HEK293 (cell line): ENCODE results near the gene HMGN4.
"Not testable (repeated sequence)": the region's sequence is repeated elsewhere in the genome, so short reads cannot be mapped to it uniquely, and the experiment has no call there.

Experiments
- CTCF ChIA-PET: fragments of 350-600 bp; formaldehyde crosslinking; extraction: SDS; loops from one replicate; lab custom pipeline; 2021; ENCODE audit warnings: antibody characterized with exemption; lab: Yijun Ruan, JAX
- POLR2A ChIA-PET: fragments of 300-600 bp; formaldehyde crosslinking; extraction: SDS; loops from one replicate; lab custom pipeline; 2020; ENCODE audit warnings: antibody characterized with exemption, inconsistent platforms; lab: Yijun Ruan, JAX
- H3K27ac ChIP-seq: fragments of 200-500 bp; sonication (Bioruptor generic); 2 replicates; pipeline ENCODE4 v1.5.1; 2014; ENCODE audit warnings: low read depth, low read length, control low read depth, inconsistent platforms; ENCODE audit errors: extremely low read depth
- H3K36me3 ChIP-seq, 2 experiments: fragments of 200-500 bp in 1 of 2; sonication (Bioruptor generic) in 1 of 2; 1 replicate in 1 of 2; 2 replicates in 1 of 2; pipeline ENCODE4 v1.5.1; 2014 to 2017; ENCODE audit warnings: inconsistent platforms in 2 of 2, low read length in 2 of 2; ENCODE audit not compliant: control insufficient read depth in 2 of 2, insufficient read depth in 1 of 2
- H3K4me1 ChIP-seq: fragments of 200-500 bp; sonication (Bioruptor generic); 2 replicates; pipeline ENCODE4 v1.5.1; 2014; ENCODE audit warnings: mild to moderate bottlenecking, low read length, inconsistent platforms; ENCODE audit not compliant: control insufficient read depth, insufficient read depth
- H3K4me3 ChIP-seq: 2 replicates; pipeline ENCODE4 v1.5.1; 2011; ENCODE audit warnings: low read depth, mild to moderate bottlenecking, control low read depth, low read length, moderate library complexity
- H3K9me3 ChIP-seq: fragments of 200-500 bp; sonication (Bioruptor generic); 2 replicates; pipeline ENCODE4 v1.5.1; 2014; ENCODE audit warnings: low read depth, low read length, inconsistent platforms; ENCODE audit not compliant: control insufficient read depth, insufficient read depth
- EGR2 ChIP-seq: fragments of 450-650 bp; formaldehyde crosslinking; IDR thresholded peaks from 2 replicates; pipeline ENCODE4 v1.5.1; 2016; ENCODE audit warnings: low read depth, missing biosample characterization, missing genetic modification characterization
- HOXA7 ChIP-seq: sonication (generic); formaldehyde crosslinking; IDR thresholded peaks from 2 replicates; pipeline ENCODE4 v1.8.1; 2022; ENCODE audit warnings: missing genetic modification reagents, borderline replicate concordance
- PRDM6 ChIP-seq: fragments of 450-650 bp; formaldehyde crosslinking; IDR thresholded peaks from 2 replicates; pipeline ENCODE4 v1.5.1; 2017; ENCODE audit warnings: missing biosample characterization, missing genetic modification characterization
- ZBTB44 ChIP-seq: fragments of 450-650 bp; IDR thresholded peaks from 2 replicates; pipeline ENCODE4 v1.5.1; 2018; ENCODE audit warnings: missing biosample characterization, mild to moderate bottlenecking, missing genetic modification characterization
- ZFP69B ChIP-seq: fragments of 450-650 bp; formaldehyde crosslinking; IDR thresholded peaks from 2 replicates; pipeline ENCODE4 v1.5.1; 2016; ENCODE audit warnings: missing biosample characterization, missing genetic modification characterization
- ZNF10 ChIP-seq: fragments of 450-650 bp; formaldehyde crosslinking; IDR thresholded peaks from 2 replicates; pipeline ENCODE4 v1.5.1; 2017; ENCODE audit warnings: missing biosample characterization, missing genetic modification characterization
- ZNF114 ChIP-seq: fragments of 450-650 bp; formaldehyde crosslinking; IDR thresholded peaks from 2 replicates; pipeline ENCODE4 v1.5.0; 2017; ENCODE audit warnings: missing biosample characterization, missing genetic modification characterization
- ZNF138 ChIP-seq: fragments of 450-650 bp; formaldehyde crosslinking; IDR thresholded peaks from 2 replicates; pipeline ENCODE4 v1.5.1; 2016; ENCODE audit warnings: missing biosample characterization, missing genetic modification characterization, borderline replicate concordance
- ZNF140 ChIP-seq: fragments of 450-650 bp; formaldehyde crosslinking; IDR thresholded peaks from 2 replicates; pipeline ENCODE4 v1.5.1; 2016; ENCODE audit warnings: missing biosample characterization, missing genetic modification characterization
- ZNF146 ChIP-seq: fragments of 450-650 bp; formaldehyde crosslinking; IDR thresholded peaks from 2 replicates; pipeline ENCODE4 v1.5.1; 2016; ENCODE audit warnings: missing biosample characterization, missing genetic modification characterization
- ZNF157 ChIP-seq: fragments of 450-650 bp; formaldehyde crosslinking; IDR thresholded peaks from 2 replicates; pipeline ENCODE4 v1.5.1; 2016; ENCODE audit warnings: missing biosample characterization, missing genetic modification characterization
- ZNF16 ChIP-seq: fragments of 450-650 bp; formaldehyde crosslinking; IDR thresholded peaks from 2 replicates; pipeline ENCODE4 v1.5.1; 2016; ENCODE audit warnings: low read depth, missing biosample characterization, missing genetic modification characterization
- ZNF248 ChIP-seq: fragments of 450-650 bp; formaldehyde crosslinking; IDR thresholded peaks from 2 replicates; pipeline ENCODE4 v1.5.1; 2017; ENCODE audit warnings: missing biosample characterization, missing genetic modification characterization
- ZNF354C ChIP-seq: fragments of 450-650 bp; formaldehyde crosslinking; IDR thresholded peaks from 2 replicates; pipeline ENCODE4 v1.5.1; 2016; ENCODE audit warnings: missing biosample characterization, missing genetic modification characterization, low read depth, borderline replicate concordance
- ZNF391 ChIP-seq: fragments of 450-650 bp; formaldehyde crosslinking; IDR thresholded peaks from 2 replicates; pipeline ENCODE4 v1.5.1; 2016; ENCODE audit warnings: low read depth, missing biosample characterization, missing genetic modification characterization, borderline replicate concordance
- ZNF404 ChIP-seq: fragments of 450-650 bp; formaldehyde crosslinking; IDR thresholded peaks from 2 replicates; pipeline ENCODE4 v1.5.1; 2017; ENCODE audit warnings: missing biosample characterization, missing genetic modification characterization
- ZNF473 ChIP-seq: fragments of 450-650 bp; formaldehyde crosslinking; IDR thresholded peaks from 2 replicates; pipeline ENCODE4 v1.5.1; 2017; ENCODE audit warnings: missing biosample characterization, missing genetic modification characterization
- ZNF530 ChIP-seq: fragments of 450-650 bp; formaldehyde crosslinking; IDR thresholded peaks from 2 replicates; pipeline ENCODE4 v1.5.1; 2016; ENCODE audit warnings: low read depth, missing biosample characterization, missing genetic modification characterization
- ZNF560 ChIP-seq: fragments of 450-650 bp; formaldehyde crosslinking; IDR thresholded peaks from 2 replicates; pipeline ENCODE4 v1.5.1; 2017; ENCODE audit warnings: missing biosample characterization, missing genetic modification characterization, borderline replicate concordance
- ZNF621 ChIP-seq: fragments of 450-650 bp; formaldehyde crosslinking; IDR thresholded peaks from 2 replicates; pipeline ENCODE4 v1.5.1; 2017; ENCODE audit warnings: missing biosample characterization, missing genetic modification characterization
- ZNF623 ChIP-seq: fragments of 450-650 bp; formaldehyde crosslinking; IDR thresholded peaks from 2 replicates; pipeline ENCODE4 v1.5.1; 2016; ENCODE audit warnings: missing biosample characterization, missing genetic modification characterization
- ZNF776 ChIP-seq: fragments of 450-650 bp; formaldehyde crosslinking; IDR thresholded peaks from 2 replicates; pipeline ENCODE4 v1.5.0; 2017; ENCODE audit warnings: missing biosample characterization, missing genetic modification characterization, borderline replicate concordance
- ZNF785 ChIP-seq: fragments of 450-650 bp; formaldehyde crosslinking; IDR thresholded peaks from 2 replicates; pipeline ENCODE4 v1.5.1; 2016; ENCODE audit warnings: missing biosample characterization, missing genetic modification characterization
- ZSCAN16 ChIP-seq: fragments of 450-650 bp; formaldehyde crosslinking; IDR thresholded peaks from 2 replicates; pipeline ENCODE4 v1.5.1; 2016; ENCODE audit warnings: missing biosample characterization, missing genetic modification characterization
- ZSCAN18 ChIP-seq: fragments of 450-650 bp; formaldehyde crosslinking; IDR thresholded peaks from 2 replicates; pipeline ENCODE4 v1.5.1; 2016; ENCODE audit warnings: missing biosample characterization, missing genetic modification characterization
- TF ChIP-seq, protein P1 (sequence below): fragments of 450-650 bp; formaldehyde crosslinking; IDR thresholded peaks from 2 replicates; pipeline ENCODE4; 2016; ENCODE audit warnings: missing biosample characterization, missing genetic modification characterization
- TF ChIP-seq, protein P2 (sequence below): fragments of 450-650 bp; formaldehyde crosslinking; IDR thresholded peaks from 2 replicates; pipeline ENCODE4 v1.5.1; 2016; ENCODE audit warnings: missing biosample characterization, missing genetic modification characterization

Gene HMGN4

GRCh38 chr6:26507658-26508057 is 30.5 kb upstream of the HMGN4 start:
- CTCF ChIA-PET: no interaction called here

GRCh38 chr6:26511033-26511432 is 27.1 kb upstream of the HMGN4 start:
- H3K4me3 ChIP-seq, CTCF ChIA-PET, H3K9me3 ChIP-seq, H3K27ac ChIP-seq, H3K36me3 ChIP-seq, H3K4me1 ChIP-seq: not testable (repeated sequence)
- POLR2A ChIA-PET: interaction anchor here (0.6 kb wide), 1 partner anchor 166 kb away, joined by 4 read pairs; no protein-coding TSS in a partner anchor

More at GRCh38 chr6:26507658-26508057, 30.5 kb upstream of the HMGN4 start:
- H3K9me3 ChIP-seq: no peaks in the 10 kb centered on the region
- POLR2A ChIA-PET: no interaction called here
- no peaks in the 10 kb centered on the region for H3K4me1 ChIP-seq
- TF ChIP-seq ZNF114 (tag by site-specific recombination): no peak
- TF ChIP-seq ZSCAN18 (tag by site-specific recombination): no peak
- TF ChIP-seq ZNF10 (tag by site-specific recombination): no peak
- TF ChIP-seq ZNF404 (tag by site-specific recombination): no peak
- TF ChIP-seq HOXA7 (CRISPR knock-in tag): no peak
- TF ChIP-seq ZNF146 (tag by site-specific recombination): no peak
- TF ChIP-seq ZNF785 (tag by site-specific recombination): no peak
- TF ChIP-seq ZNF354C (tag by site-specific recombination): no peak
- TF ChIP-seq ZNF473: no peak
- TF ChIP-seq, protein P1, sequence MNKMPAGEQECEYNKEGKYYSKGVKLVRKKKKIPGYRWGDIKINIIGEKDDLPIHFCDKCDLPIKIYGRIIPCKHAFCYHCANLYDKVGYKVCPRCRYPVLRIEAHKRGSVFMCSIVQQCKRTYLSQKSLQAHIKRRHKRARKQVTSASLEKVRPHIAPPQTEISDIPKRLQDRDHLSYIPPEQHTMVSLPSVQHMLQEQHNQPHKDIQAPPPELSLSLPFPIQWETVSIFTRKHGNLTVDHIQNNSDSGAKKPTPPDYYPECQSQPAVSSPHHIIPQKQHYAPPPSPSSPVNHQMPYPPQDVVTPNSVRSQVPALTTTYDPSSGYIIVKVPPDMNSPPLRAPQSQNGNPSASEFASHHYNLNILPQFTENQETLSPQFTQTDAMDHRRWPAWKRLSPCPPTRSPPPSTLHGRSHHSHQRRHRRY (tag by site-specific recombination): no peak
- no peak for TF ChIP-seq ZNF248
- no peak for TF ChIP-seq ZSCAN16 (tag by site-specific recombination)
- no peak for TF ChIP-seq ZNF391 (tag by site-specific recombination)
- TF ChIP-seq ZNF157 (tag by site-specific recombination): no peak
- H3K4me3 ChIP-seq: no peak overlapping the region
- no peak overlapping the region for H3K27ac ChIP-seq
- no peaks in the 10 kb centered on the region for H3K36me3 ChIP-seq

DNA sequence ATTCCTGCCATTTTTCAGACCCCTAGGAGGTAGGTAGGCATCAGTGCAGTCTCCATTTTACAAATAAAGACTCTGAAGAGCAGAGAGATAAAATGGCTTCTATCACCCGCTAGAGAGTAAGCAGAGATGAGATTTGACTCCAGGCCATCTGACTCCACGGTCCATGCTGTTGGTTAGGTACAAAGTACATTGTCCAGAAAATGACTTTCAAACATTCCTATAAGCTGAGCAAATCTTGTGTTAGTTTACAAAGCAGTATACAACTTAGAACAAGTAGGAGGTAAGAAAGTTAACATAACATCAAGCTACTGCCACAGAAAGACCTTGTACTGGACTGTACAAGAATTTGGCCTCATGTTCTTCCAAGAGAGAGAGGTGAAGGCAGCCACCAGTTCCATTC is 23.2 kb upstream of the HMGN4 start:
- H3K9me3 ChIP-seq: no peaks in the 10 kb centered on the region
- no peak overlapping the region for H3K27ac ChIP-seq
- ChIA-PET POLR2A (no interaction called here), CTCF (no interaction called here)
- H3K4me1 ChIP-seq: no peaks in the 10 kb centered on the region
- no peaks in the 10 kb centered on the region for H3K36me3 ChIP-seq
- H3K4me3 ChIP-seq: no peak overlapping the region
- TF ChIP-seq ZNF530 (tag by site-specific recombination) (no peak), ZNF776 (tag by site-specific recombination) (no peak), EGR2 (tag by site-specific recombination) (no peak), ZNF621 (no peak), ZNF473 (no peak), ZNF140 (tag by site-specific recombination) (no peak), ZNF560 (no peak), ZNF623 (no peak), ZBTB44 (tag by site-specific recombination) (no peak), ZNF16 (no peak), ZNF138 (no peak), ZFP69B (tag by site-specific recombination) (no peak), PRDM6 (tag by site-specific recombination) (no peak)
- TF ChIP-seq, protein P2, sequence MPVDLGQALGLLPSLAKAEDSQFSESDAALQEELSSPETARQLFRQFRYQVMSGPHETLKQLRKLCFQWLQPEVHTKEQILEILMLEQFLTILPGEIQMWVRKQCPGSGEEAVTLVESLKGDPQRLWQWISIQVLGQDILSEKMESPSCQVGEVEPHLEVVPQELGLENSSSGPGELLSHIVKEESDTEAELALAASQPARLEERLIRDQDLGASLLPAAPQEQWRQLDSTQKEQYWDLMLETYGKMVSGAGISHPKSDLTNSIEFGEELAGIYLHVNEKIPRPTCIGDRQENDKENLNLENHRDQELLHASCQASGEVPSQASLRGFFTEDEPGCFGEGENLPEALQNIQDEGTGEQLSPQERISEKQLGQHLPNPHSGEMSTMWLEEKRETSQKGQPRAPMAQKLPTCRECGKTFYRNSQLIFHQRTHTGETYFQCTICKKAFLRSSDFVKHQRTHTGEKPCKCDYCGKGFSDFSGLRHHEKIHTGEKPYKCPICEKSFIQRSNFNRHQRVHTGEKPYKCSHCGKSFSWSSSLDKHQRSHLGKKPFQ: no peak
